Medulla oblongata (tissue), 1 donor: ENCODE measurements around the gene MYBPHL.
A peak's percentile ranks its signal among the peaks of the same experiment; 100 is the strongest.
"Not testable (repeated sequence)": the region's sequence is repeated elsewhere in the genome, so short reads cannot be mapped to it uniquely, and the experiment has no call there.

Experiments used
- DNase-seq: peaks from one replicate; pipeline ENCODE4 v3.0.0-alpha.2; 2015; ENCODE audit errors: extremely low spot score

Gene MYBPHL

DNA sequence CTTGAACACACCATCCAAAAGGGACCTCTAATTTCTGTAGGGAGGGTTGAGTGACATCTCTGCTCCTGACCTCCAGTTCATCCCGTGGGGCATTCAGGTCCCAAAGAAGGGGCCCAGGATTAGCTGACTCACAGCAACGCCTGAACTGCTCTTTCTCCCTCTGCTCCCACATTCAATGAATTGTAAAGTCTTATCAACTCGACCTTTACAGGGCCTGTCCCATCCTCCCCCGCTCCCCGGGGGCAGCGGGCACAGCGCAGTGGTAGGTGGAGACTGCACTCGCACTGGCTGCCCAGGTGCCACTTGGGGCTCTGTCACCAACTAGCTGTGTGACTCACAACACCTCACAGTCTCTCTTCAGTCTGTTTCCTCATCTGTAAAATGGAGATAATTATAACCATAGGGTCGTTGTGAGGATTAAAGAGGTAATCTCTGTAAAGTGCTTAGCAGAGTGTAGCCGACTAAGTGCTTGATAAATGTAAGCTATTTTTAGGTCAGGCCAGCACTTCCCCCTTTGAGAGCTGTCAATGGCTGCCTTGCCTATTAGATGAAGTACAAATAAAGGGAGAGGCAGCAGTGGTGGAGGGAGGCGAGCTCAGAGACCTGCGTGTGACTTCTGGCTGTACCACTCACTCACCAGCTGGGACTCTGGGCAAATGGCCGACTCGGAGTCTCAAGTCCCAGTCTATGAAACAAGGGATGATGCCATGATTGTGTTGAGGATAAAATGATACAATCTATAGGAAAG is 637 bp upstream of the MYBPHL start:
- DNase-seq: peak; percentile 74

- not testable (repeated sequence) for DNase-seq
These were observed 820 bp downstream of the MYBPHL start for GRCh38 chr1:109305991-109306390.

DNA sequence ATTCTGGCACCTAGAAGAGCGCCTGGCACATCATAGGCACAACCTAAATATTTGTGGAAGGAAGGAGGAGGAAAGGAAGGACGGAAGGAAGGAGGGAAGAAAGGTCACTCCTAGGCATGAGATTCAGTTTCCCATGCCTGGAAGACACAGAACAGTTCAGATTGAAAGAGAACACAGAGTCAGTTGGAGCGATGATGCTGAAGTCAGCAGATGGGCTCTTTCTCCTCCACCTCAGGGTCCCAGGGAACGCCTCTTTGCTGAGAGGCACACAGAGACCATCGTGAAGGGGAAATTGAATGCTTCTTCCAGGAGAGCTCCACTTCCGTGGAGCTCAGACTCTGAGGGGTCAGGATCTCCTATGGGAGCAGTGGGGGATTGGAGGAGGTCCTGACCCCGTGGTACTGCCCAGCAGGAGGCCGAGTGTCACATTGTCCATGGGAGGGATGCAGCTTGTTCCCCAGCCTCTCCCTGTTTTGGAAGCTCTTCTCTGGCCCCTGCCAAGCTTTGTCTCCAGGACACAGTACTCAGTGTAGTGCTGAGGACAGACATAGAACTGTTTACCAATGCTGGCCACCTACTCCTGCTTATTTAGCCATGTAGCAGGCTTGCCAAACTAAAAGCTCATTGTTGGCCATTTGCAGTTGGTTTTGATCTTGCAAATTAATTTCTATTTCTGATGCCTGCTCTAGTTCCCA is 2.4 kb downstream of the MYBPHL start:
- peak; percentile 92 for DNase-seq

- no peak for DNase-seq
These were observed 4.9 kb downstream of the MYBPHL start for GRCh38 chr1:109301874-109302273.

- DNase-seq: no peak
These were observed 6.1 kb downstream of the MYBPHL start for GRCh38 chr1:109300650-109301151.

DNA sequence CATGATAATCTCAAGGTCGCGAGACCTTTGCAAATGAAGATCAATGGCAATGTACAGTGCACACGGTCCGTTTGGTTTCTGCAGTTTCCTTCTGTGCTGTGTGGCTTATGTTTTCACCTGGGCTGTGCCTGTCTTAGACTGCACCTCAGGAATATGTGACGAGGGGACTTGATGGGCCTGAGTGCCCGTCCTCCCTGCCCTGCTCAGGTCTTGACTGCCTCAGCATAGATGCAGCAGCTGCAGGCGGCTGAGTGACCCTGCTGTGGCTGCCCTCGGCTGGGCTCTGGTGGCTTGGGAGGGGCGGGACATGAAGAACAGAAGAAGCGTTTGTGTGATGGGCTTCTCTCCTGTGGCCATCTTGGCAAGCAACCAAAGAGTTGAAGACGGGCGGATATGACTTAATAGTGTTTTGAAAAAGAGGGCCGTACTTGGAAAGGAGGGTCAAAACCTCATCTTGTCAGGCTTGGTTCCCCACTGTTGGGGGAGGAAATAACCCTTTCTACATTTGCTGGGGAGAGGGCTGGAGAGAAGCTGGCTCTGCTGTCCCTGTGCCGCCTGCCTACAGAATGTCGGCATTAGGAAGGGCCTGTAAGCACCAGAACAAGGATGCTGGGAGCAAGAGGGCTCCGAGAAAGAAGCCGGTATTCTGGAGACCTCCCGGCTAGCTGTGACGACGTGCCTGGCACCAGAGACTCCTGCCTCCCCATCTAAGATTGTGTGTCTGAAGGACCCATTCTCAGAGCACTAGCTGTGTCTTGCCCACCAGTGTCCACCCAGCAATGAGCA is 7.1 kb downstream of the MYBPHL start:
- peak; percentile 96 for DNase-seq

GRCh38 chr1:109298666-109299557 is 7.9 kb downstream of the MYBPHL start:
- DNase-seq: peak; percentile 92

- no peak for DNase-seq
These were observed 10.0 kb downstream of the MYBPHL start for GRCh38 chr1:109296782-109297181.

DNA sequence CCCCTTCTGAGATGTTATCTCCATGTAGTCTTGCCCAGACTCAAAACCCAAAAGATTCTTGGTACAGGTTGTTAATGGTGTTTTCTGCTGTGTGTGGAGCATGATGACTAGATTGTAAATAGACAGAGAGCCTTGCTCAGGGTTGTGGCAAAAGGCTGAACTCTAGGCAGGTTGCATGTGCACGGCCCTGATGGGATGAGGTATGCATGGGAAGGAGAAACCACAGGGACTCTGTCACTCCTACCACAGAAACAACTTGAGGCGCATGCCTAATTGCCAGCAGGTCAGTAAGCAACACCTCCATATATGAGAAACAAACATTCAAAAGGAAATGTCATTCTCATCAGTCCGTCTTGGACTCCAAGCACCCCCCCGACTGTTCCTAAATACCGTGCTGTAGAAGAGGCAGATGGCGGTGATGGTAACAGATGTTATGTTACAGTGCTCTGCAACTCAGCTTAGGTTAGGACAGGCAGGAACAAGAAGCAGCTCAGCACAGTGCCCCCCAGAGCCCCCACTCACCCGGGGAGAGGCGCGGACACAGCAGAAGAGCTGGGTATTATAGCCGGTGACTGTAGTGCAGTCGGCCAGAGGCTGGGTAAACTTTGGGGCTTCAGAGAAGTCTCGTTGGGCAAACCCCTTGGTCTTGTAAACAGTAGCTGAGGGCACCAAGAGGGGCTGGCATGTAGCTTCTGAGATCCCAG is 10.9 kb downstream of the MYBPHL start:
- DNase-seq: no peak

- DNase-seq: no peak
These were observed 12.3 kb downstream of the MYBPHL start for GRCh38 chr1:109294481-109294880.

- no peak for DNase-seq
These were observed 13.8 kb downstream of the MYBPHL start for GRCh38 chr1:109293026-109293425.

DNA sequence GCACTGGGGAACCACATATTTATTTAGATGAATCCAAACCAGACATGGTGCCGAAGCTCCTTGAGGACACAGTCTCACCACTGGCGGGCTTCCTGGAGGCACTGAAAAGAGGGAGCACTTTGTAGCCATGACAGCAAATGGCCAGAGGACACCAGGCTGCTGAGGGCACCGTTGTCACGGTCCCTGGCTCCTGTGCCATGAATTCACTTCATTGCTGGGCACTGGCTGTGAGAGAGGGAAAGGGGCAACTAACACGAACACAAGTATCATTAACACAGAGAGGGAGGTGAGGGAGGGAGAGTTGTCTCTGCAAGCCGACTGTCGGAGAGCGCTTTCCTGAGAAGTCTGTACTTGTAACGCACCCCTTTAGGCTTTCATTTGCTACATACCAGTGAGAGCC is 14.4 kb downstream of the MYBPHL start:
- no peak for DNase-seq

DNA sequence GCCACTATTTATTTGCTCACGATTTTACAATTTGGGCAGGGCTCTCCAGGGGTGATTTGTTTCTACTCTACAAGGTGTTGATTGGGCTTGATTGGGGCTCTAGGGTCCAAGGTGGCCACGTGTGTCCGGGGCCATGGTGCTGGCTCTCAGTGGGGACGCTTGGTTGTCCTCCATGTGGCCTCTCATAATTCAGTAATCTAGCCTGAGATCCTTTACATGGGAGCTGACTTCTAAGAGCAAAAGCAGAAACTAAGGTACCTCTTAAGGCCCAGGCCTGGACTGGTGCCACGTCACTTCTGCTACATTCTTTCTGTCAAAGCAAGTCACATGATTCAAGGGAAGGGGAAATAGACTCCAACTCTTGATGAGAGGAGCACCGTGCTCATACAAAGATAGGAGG is 15.8 kb downstream of the MYBPHL start:
- peak; percentile 88 for DNase-seq

DNA sequence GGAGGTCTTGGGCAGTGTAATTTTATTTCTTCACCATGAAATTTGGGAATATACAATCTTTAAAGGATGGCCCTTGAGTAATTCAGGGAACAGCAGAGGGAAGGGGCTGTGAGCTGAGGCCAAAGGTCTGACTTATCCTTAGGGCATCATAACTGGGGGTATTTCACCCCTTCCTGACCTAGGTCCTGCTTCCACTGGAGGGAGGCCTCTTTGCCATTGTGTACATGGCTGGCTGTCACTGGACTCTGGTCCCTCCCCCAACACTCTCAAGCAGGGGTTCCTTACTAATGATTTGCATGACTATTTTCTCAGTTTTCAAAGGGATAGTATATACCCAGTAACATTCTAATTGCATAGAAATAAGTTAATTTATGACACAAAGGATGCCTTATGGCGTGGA is 16.7 kb downstream of the MYBPHL start:
- no peak for DNase-seq

- not testable (repeated sequence) for DNase-seq
These were observed 20.0 kb downstream of the MYBPHL start for GRCh38 chr1:109286762-109287161.

- peak; percentile 48 for DNase-seq
These were observed 22.8 kb downstream of the MYBPHL start for GRCh38 chr1:109283748-109284600.

GRCh38 chr1:109282952-109283747 is 23.7 kb downstream of the MYBPHL start, which contains the start of gene PSRC1:
TSS of gene PSRC1 (minus strand) at chr1:109283145.
- peak; percentile 99 for DNase-seq

GRCh38 chr1:109282497-109282951 is 24.3 kb downstream of the MYBPHL start:
- no peak for DNase-seq
